ENCODE measurements around the gene LRCH1. TPM values are rescaled to one million over a fixed set of nuclear protein-coding genes. Genes with fewer than 3 reads are reported as not detected.
A peak's percentile ranks its signal among the peaks of the same experiment; 100 is the strongest.

LRCH1 gene
- total RNA-seq, 4 donors from 2014 or later = 5.0 to 20.4 (median 7.4) TPM

GRCh38 chr13:46615888-46616531 lies 63.0 kb downstream of the LRCH1 start:
- 57 to 66% methylated on average over 8 of the region's 8 CpGs for WGBS, 2 donors
- Histone ChIP-seq H3K4me1 (peaks cover 4 to 35% (median 18%) of the 10 kb centered on the region in 3 donors), H3K4me3 (peak overlapping the region in 2 of 4 donors; percentile 10 to 51), H3K36me3 (no peaks in the 10 kb centered on the region), H3K9me3 (no peaks in the 10 kb centered on the region), H3K27me3 (no peaks in the 10 kb centered on the region), H3K27ac (peak overlapping the region; percentile 60 to 88 (median 74))
- no peak for TF ChIP-seq POLR2A (IDR thresholded peaks at IDR 0.05)
- TF ChIP-seq, protein P1, sequence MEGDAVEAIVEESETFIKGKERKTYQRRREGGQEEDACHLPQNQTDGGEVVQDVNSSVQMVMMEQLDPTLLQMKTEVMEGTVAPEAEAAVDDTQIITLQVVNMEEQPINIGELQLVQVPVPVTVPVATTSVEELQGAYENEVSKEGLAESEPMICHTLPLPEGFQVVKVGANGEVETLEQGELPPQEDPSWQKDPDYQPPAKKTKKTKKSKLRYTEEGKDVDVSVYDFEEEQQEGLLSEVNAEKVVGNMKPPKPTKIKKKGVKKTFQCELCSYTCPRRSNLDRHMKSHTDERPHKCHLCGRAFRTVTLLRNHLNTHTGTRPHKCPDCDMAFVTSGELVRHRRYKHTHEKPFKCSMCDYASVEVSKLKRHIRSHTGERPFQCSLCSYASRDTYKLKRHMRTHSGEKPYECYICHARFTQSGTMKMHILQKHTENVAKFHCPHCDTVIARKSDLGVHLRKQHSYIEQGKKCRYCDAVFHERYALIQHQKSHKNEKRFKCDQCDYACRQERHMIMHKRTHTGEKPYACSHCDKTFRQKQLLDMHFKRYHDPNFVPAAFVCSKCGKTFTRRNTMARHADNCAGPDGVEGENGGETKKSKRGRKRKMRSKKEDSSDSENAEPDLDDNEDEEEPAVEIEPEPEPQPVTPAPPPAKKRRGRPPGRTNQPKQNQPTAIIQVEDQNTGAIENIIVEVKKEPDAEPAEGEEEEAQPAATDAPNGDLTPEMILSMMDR (IDR thresholded peaks at IDR 0.05) = no peak
- intact Hi-C loops (cut with DNase I) = no loop called here
- DNase-seq = no peak

- H3K4me1 ChIP-seq = peaks cover 4 to 48% (median 27%) of the 10 kb centered on the region in 3 donors
- peak overlapping the region in 3 of 4 donors; percentile 60 to 88 (median 83) for H3K27ac ChIP-seq
- 61 to 72% methylated on average over 7 to 8 of the region's 8 CpGs for WGBS, 2 donors
Observed at GRCh38 chr13:46617229-46617721, 64.3 kb downstream of the LRCH1 start.

GRCh38 chr13:46617885-46618284 lies 64.9 kb downstream of the LRCH1 start:
- Histone ChIP-seq H3K4me1 (peaks cover 4 to 54% (median 33%) of the 10 kb centered on the region in 3 donors), H3K36me3 (no peaks in the 10 kb centered on the region), H3K9me3 (no peaks in the 10 kb centered on the region), H3K27me3 (no peaks in the 10 kb centered on the region), H3K4me3 (no peak overlapping the region), H3K27ac (peak overlapping the region in 3 of 4 donors; percentile 50 to 83 (median 60))
- 89 to 90% methylated on average over 5 of the region's 5 CpGs for WGBS, 2 donors
- no peak for DNase-seq
- intact Hi-C loops (cut with DNase I) = no loop called here
- TF ChIP-seq, protein P1 (IDR thresholded peaks at IDR 0.05) = no peak
- TF ChIP-seq POLR2A (IDR thresholded peaks at IDR 0.05) = no peak

More at GRCh38 chr13:46617229-46617721, 64.3 kb downstream of the LRCH1 start:
- no peaks in the 10 kb centered on the region for H3K9me3 ChIP-seq
- H3K27me3 ChIP-seq = no peaks in the 10 kb centered on the region
- H3K4me3 ChIP-seq = no peak overlapping the region
- no peak for DNase-seq
- no peaks in the 10 kb centered on the region for H3K36me3 ChIP-seq
- TF ChIP-seq POLR2A (IDR thresholded peaks at IDR 0.05) = no peak
- TF ChIP-seq, protein P1 (IDR thresholded peaks at IDR 0.05) = no peak
- intact Hi-C loops (cut with DNase I) = no loop called here

- H3K4me1 ChIP-seq = peaks cover 4 to 63% (median 39%) of the 10 kb centered on the region in 3 donors
- H3K9me3 ChIP-seq = no peaks in the 10 kb centered on the region
- DNase-seq = no peak
- H3K4me3 ChIP-seq = no peak overlapping the region
- H3K27me3 ChIP-seq = no peaks in the 10 kb centered on the region
- 68 to 81% methylated on average over 3 of the region's 3 CpGs for WGBS, 2 donors
- H3K27ac ChIP-seq = no peak overlapping the region
- intact Hi-C loops (cut with DNase I) = no loop called here
- H3K36me3 ChIP-seq = no peaks in the 10 kb centered on the region
- no peak for TF ChIP-seq POLR2A (IDR thresholded peaks at IDR 0.05)
- TF ChIP-seq, protein P1 (IDR thresholded peaks at IDR 0.05) = no peak
Observed at GRCh38 chr13:46618694-46619254, 65.8 kb downstream of the LRCH1 start.

- Histone ChIP-seq H3K4me3 (no peak overlapping the region), H3K4me1 (peaks cover 4 to 64% (median 35%) of the 10 kb centered on the region in 3 donors), H3K9me3 (no peaks in the 10 kb centered on the region), H3K27ac (no peak overlapping the region), H3K27me3 (no peaks in the 10 kb centered on the region), H3K36me3 (no peaks in the 10 kb centered on the region)
- no peak for DNase-seq
- 90 to 92% methylated on average over 4 to 5 of the region's 5 CpGs for WGBS, 2 donors
- intact Hi-C loops (cut with DNase I) = no loop called here
- no peak for TF ChIP-seq POLR2A (IDR thresholded peaks at IDR 0.05)
- TF ChIP-seq, protein P1 (IDR thresholded peaks at IDR 0.05) = no peak
Observed at GRCh38 chr13:46620029-46620428, 67.1 kb downstream of the LRCH1 start.
